GM19372 (cell line): Measurements from ENCODE around the gene RHOJ.
"Not testable (repeated sequence)": the region's sequence is repeated elsewhere in the genome, so short reads cannot be mapped to it uniquely, and the experiment has no call there.

Experiments used
- ATAC-seq: cut with Tn5 transposase; IDR thresholded peaks from one replicate; pipeline ENCODE4 v1.9.1; 2021; ENCODE audit warnings: mild to moderate bottlenecking, low read depth, moderate library complexity; ENCODE audit not compliant: unreplicated experiment

Gene RHOJ

DNA sequence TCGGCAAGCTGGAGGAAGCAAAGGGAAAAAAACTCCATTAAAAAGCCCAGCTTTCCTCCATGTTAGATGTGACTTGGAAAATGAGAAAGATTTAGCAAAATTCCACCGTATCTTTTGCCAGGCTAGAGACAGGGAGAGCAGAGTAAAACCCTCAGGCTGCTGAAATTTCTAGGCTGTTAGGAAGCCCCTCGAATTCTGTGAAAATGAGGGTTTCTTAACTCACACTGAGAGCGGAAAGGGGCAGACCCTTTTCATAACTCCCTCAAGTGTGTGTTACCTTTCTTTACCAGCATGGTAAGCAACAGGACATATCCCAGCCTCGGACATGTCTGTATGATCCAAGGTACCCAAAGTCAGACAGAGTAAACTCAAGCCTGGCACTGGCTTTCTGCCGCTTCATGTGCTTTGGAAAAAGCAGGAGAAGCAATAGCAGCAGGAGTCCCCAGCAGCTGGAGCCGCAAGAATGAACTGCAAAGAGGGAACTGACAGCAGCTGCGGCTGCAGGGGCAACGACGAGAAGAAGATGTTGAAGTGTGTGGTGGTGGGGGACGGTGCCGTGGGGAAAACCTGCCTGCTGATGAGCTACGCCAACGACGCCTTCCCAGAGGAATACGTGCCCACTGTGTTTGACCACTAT lies at the start of gene RHOJ:
Gene RHOJ, plus strand, starts transcription at position 37 of the 637 bp plus-strand sequence. Its CDS starts 427 bp downstream, at position 464.
- ATAC-seq, result no peak

DNA sequence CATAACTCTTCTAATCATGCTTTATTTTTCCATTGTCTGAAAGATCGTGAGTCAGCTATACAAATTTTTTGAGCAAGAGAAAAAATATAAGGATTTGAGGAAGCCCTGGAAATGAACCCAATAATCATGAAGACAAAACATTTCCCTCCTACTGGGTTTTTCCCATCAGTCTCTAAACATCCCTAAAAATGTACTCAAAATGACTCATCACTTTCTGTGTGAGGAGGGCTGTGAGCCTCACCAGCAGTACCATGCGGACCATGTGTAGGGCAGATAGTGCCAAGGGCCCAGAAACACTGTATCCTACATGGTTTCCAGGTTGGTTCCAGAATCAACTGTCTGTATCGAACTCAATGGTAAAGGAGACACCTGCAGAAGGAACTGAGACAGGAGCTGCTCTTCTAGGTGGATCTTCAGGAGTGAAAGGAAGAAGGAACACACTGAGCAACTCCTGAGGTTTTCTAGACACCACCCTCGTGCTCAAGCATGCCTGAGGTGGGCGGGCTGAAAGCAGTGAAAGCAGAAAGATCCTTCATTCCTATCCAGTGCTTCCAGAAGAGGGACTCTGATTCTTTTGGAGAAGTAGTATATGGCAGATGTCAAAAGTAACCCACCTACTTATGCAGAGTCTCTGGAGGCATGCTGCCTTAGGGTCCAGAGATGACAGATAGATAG lies 48.6 kb upstream of the RHOJ start:
- no peak for ATAC-seq

DNA sequence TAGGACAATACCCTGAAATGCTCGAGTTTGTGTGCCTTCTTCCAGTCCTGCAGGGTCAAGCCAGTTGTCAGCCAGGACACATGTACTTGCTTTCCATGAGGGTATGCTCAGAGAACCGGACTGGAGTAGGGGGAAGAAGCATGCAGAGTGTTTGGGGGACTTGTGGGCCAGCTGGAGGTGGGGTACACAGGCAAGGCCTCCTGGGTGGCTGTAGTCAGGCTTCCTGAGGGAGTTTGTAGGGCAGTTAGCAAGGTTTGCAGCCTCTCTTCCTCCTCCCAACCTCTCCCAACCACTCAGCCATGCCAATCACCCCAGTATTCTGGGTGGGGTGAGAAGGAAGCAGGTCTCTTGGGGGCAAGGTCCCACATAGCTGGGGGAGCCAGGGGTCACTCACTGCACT lies 47.0 kb upstream of the RHOJ start:
- ATAC-seq, result no peak

GRCh38 chr14:63163306-63163705 lies 40.9 kb upstream of the RHOJ start:
- ATAC-seq, result no peak

DNA sequence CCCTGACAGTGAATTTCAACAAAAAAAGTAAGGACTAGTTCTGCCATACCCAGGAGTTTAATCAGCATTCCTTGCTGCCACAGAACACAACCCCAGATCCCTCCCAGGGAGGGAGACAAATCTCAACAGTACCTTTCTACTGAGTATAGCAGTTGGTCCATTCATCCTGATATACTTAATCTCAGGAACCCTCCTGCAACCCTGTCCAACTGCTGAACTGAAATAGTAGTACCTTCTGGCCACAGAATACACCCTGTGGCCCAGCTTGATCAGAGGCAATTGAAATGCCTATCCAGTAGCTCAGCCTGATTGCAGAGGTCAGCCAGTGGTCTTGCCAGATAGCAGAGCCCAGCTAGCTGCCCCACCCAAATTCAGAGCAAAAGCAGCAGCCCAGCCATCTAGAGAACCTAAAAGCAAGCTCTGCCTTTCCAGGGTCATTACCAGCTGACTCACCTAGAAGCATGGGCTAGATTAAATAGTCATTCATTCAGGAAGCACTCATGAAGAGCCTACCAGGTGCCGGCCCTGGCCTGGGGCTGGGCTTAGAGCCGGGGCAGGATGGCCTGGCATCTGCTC lies 40.0 kb upstream of the RHOJ start:
- ATAC-seq, result no peak

DNA sequence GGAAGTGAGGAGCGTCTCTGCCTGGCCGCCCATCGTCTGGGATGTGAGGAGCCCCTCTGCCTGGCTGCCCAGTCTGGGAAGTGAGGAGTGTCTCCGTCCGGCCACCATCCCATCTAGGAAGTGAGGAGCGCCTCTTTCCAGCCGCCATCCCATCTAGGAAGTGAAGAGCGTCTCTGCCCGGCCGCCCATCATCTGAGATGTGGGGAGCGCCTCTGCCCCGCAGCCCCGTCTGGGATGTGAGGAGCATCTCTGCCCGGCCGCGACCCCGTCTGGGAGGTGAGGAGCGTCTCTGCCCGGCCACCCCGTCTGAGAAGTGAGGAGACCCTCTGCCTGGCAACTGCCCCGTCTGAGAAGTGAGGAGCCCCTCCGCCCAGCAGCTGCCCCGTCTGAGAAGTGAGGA lies 39.0 kb upstream of the RHOJ start:
- not testable (repeated sequence) for ATAC-seq

GRCh38 chr14:63167044-63167443 lies 37.2 kb upstream of the RHOJ start:
- no peak for ATAC-seq

- ATAC-seq, result no peak
Observed at GRCh38 chr14:63174760-63175191, 29.5 kb upstream of the RHOJ start.

DNA sequence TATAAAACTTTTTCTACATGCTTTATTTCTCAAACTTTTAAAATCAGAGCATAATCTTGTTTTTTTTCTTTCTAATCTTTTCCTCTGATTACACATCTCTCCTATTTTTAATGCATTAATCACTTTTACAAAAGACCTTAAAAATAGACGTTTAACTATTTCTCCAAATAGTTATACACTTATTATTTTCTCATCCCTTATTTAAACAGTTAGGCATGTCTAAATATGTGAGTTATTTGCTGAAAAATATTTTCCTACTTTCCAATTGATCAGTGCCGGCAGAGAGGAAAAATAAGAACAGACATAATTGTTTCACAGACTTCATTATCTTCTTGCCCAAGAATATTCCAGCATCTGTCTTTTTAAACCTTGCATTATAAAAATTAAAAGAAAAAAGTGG lies 28.7 kb upstream of the RHOJ start:
- ATAC-seq, result no peak

DNA sequence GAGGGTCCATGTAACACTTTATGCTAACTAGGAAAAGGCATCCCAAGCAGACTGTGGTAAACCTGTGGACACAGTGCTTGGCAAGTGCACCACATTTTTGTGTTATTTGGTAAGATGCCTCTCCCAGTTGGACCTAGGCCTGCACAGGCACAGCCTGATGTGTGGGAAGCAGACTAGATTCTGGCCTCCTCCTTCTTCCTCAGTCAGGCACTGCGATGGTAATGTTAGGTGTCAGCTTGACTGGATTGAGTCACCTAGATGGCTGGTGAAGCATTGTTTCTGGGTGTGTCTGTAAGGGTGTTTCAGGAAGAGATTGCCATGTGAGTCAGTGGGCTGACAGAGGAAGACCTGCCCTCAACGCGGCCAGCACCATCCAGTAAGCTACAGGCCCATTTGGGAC lies 25.3 kb upstream of the RHOJ start:
- ATAC-seq, result no peak

GRCh38 chr14:63179383-63179782 lies 24.9 kb upstream of the RHOJ start:
- no peak for ATAC-seq

DNA sequence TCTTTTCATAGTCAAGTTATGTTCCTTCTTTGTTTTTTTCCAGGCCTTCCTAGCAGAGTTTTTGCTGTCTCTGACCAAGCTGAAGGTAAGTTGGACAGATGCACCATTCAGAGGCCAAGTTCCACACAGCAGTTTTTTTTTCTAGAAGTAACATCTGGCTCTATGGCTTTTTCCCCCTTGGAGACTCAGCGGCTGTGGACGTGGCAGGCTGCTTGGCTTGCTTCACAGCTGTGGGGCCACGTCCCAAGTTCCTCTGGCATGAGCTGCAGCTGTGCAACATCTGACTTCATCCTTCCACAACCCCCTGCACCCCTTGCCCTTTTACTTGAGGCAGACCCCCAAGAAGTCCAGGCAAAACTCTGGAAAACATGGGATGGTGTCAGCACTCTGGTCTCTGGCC lies 24.2 kb upstream of the RHOJ start:
- ATAC-seq, result no peak

DNA sequence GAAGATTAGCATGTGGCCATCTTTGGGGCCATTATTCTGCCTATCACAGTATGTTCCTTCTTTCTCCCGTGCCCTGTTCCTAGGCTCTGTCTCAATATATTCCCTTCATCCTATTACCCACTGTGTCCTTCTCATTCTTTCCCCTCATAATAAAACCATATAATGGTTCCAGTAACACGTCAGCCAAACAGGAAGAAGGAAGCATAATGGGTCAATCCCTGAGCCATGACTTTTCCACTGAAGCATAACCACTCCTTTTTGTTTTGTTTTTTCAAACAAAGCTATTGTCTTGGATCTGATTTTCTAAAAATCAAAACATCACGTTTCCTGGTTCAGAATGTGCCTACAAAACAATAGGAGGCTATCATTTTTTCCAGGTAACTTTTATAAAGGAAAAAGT lies 21.3 kb upstream of the RHOJ start:
- ATAC-seq, result no peak

DNA sequence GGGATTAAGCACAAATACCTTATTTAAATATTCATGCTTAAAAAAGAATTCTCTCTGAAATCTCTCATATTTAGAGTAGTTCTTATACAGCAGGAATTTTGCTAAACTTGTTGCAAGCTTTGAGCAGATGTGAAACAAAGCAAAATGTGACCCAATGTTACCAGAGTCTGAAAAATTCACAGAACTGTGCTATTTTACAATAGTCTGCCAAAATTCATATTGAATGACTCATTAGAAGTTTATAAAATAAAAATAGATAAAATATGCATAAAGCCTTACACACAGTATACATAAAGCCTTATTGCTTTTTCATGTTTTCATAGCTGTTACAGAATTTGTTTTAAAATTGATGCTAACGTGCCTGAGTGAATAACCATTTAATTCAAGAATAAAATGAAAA lies 17.8 kb upstream of the RHOJ start:
- no peak for ATAC-seq

- no peak for ATAC-seq
Observed at GRCh38 chr14:63191211-63191610, 13.0 kb upstream of the RHOJ start.

DNA sequence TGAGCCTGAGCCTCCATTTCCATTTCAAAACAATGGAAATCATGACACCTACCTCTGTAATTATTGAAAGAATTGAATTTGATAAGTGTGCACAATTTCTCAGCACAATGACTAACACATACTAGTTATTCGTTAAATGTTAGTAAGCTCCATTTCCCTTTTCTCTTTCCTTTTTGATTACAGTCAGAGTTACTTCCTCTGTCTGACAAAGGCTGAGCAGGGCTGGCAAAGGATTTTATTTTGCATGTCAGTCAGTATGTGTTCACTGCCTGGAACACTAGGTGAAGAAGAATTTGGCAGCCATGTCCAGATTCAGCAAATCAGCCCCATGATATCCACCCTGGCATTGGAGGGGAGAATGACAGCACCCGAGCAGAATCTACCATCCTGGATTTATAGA lies 12.2 kb upstream of the RHOJ start:
- no peak for ATAC-seq

DNA sequence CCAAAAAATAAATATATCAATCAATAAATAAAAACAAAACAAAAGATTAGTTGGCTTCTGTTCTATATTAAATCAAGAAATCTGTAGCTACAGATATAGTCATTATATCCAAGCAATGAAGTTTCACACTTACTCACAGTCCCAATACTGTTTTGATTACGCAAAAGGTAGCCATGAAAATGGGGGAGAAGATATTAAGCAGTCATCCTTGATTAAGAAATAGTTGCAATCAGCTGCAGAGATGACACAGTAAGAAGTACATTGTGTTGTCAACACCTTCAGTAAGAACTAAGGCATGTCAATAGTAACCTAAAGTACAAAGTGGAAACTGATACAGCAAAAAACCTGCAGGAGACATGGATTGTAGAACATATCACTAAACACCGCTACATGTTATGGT lies 11.0 kb upstream of the RHOJ start:
- ATAC-seq, result no peak

- no peak for ATAC-seq
Observed at GRCh38 chr14:63200035-63200740, 4.1 kb upstream of the RHOJ start.

DNA sequence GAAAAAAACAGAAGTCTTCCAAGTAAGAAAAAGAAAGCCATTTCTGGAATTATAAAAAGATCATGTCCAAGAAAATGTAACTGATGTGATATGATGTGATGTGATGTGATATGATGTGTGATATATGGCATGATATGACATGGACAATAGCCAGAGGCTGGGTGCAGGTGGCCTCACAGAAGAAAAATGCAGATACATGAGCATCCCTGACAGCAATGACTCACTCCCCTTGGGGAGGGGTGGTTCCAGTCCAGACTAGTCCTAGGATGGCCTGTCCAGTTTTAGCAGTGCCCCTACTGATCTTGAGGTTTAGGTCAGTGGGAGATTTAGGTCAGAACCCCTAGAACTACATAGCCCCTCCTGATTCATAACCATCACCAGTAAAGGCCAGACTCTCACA lies 3.5 kb upstream of the RHOJ start:
- ATAC-seq, result no peak

GRCh38 chr14:63203015-63203414 lies 1.2 kb upstream of the RHOJ start:
- ATAC-seq, result no peak

DNA sequence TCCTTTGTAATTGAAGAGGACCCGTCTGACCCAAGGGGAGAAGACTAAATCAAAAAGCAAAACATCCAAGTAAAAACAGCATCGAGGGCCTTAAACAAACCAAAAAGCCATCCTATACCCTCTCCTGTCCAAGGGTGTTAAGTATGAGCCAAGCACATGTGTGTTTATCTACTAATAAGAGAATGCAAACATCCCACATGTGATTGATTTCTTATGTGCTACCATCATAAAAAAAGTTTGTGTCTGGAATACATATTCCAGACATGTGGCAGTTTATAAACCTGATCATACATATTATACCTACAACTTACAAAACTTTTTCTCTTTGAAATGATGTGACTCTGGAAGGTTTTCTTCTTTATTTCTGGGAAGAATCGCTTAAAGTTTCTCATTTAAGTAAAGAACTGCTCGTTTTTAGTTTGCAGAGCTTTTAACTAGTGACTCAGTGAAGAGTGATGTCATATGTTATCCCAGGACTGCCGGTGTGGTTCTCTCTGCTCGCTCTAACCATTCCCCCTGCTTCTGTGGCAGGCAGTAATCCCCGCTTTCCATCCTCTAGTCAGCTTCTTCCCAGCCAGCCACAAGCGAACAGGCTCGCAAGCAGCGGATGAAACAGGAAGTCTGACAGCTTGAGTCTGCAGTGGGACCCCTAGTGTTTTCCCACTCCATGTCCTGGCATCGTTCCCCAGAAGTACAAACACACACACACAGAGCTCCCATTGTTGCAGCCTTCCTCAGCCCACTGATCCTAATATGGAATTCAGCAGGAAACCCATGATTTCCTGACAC lies 431 bp upstream of the RHOJ start:
- ATAC-seq, result no peak
